GM21576 (cell line): ENCODE results near the gene ZNF600.
"Not testable (repeated sequence)": the region's sequence is repeated elsewhere in the genome, so short reads cannot be mapped to it uniquely, and the experiment has no call there.

Experiments used
- ATAC-seq: cut with Tn5 transposase; IDR thresholded peaks from one replicate; pipeline ENCODE4 v1.9.1; 2021; ENCODE audit warnings: mild to moderate bottlenecking, moderate library complexity; ENCODE audit not compliant: unreplicated experiment

Gene ZNF600

DNA sequence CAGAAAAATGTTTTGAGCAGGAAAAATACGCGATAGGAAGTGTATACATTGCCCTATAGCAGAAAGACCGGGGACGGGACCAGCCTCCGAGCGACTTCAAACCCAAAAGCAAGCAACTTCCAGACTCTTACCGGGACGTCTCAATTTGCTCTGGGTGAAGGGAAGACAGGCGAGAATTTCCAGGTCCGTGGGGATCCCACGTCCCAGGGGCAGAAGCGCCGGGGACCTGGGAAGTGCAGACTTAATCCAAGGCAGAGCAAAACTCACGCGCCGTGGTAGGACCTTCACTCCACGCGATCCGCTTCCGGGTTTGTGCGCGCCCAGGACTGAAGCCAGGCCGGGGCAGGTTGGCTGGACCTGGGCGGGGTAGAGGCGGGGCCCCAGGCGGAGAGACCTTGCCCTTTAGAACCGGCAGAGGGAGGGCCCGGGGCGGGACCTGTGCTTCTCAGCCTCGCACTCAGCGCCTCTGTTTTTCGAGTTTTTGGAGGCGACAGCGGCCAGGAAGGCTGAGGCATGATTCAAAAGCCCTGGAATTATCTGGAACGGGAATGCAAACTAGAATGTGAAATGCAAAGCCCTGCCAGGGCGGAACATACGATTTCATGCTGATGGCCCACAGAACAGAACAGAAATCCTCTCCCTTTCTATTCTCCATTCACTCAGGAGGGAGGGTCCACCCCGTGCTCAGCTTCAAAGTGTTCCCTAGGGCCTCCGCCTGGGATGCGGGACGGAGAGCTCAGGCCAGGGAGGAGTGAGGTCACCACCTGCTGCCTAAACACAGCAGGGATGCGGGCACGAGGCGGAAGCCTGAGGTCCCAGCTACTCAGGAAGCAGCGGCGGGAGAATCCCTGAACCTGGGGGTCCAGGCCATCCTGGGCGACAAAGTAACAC lies at the start of gene ZNF600:
Gene ZNF600, minus strand, starts transcription at position 328 of the 891 bp plus-strand sequence. CDS start 7,903 bp downstream, outside the sequence.
- peak; percentile 79 for ATAC-seq

GRCh38 chr19:52834289-52834688 lies 47.7 kb upstream of the ZNF600 start:
- not testable (repeated sequence) for ATAC-seq

- ATAC-seq: not testable (repeated sequence)
Measured at GRCh38 chr19:52833541-52833940, 47.0 kb upstream of the ZNF600 start.

DNA sequence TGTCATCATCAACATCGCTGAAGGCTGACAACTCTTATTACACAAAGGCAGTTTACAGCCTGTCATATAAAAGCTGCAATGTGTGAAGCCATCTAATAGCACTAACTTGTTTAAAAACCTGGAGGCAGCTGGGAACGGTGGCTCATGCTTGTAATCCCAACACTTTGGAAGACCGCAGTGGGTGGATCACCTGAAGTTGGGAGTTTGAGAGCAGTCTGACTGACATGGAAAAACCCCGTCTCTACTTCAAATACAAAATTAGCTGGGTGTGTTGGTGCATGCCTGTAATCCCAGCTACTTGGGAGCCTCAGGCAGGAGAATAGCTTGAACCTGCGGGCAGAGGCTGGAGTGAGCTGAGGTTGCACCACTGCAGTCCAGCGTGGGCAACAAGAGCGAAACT lies 43.3 kb upstream of the ZNF600 start:
- not testable (repeated sequence) for ATAC-seq

- no peak for ATAC-seq
Measured at GRCh38 chr19:52825765-52826164, 39.2 kb upstream of the ZNF600 start.

GRCh38 chr19:52823676-52824075 lies 37.1 kb upstream of the ZNF600 start:
- no peak for ATAC-seq

- peak; percentile 95 for ATAC-seq
Measured at GRCh38 chr19:52821204-52821960, 34.8 kb upstream of the ZNF600 start, which contains the start of gene ZNF28. ZNF28 (minus strand) TSS chr19:52821633; CDS start chr19:52817958, 3,675 bp downstream.

DNA sequence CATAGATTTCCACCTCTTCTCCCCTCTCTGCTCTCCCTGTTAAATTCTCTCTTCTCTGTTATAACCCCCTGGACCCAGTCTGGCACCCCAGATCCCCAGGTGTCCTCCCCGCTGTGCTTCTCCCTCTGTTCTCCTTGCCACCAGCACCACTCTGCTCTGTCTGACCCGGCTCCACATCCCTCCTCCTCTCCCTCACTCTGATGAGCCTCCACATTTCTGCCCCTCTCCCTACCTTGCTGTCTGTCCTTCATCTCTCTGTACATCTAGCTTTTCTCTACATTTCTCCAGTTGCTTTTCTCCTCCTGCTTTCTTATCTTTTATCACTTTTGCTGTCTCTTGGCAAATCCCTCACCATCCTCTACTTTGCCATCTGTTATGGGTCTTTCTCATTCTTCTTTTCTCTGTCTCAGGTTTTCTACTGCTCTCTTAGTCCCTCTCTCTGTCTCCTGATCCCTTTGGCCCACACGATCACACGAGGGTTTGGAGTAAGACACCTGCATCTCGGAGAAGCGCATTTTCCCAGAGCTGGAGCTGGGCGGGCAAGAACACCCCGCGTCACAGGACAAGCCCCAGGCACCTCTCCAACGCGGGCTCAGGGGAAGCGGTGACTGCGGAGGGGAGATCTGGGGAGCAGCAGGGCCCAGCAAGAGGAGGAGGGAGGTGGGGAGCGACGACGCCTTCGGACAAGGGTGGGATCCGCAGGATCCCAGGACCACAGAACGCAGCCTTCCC lies 34.0 kb upstream of the ZNF600 start:
- ATAC-seq: peak; percentile 28

GRCh38 chr19:52809801-52810200 lies 23.2 kb upstream of the ZNF600 start:
- ATAC-seq: no peak

DNA sequence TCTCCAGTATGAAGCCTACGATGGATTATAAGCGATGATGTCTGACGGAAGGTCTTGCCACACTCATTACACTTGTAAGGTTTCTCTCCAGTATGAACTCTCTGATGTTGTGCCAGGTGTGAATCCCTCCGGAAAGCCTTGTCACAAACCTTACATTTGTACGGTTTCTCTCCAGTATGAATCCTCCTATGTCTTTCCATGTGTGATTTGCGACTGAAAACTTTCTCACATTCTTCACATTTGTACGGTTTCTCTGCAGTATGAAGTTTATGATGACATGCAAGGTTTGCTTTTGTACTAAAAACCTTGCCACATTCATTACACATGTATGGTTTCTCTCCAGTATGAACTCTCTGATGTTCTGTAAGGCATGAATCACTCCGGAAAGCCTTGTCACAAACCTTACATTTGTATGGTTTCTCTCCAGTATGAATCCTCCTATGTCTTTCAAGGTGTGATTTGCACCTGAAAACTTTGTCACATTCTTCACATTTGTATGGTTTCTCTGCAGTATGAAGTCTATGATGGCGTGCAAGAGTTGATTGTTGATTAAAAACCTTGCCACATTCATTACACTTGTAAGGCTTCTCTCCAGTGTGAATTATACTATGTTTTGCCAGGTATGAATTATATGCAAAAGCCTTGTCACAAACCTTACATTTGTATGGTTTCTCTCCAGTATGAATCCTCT lies 13.5 kb upstream of the ZNF600 start:
- ATAC-seq: not testable (repeated sequence)

DNA sequence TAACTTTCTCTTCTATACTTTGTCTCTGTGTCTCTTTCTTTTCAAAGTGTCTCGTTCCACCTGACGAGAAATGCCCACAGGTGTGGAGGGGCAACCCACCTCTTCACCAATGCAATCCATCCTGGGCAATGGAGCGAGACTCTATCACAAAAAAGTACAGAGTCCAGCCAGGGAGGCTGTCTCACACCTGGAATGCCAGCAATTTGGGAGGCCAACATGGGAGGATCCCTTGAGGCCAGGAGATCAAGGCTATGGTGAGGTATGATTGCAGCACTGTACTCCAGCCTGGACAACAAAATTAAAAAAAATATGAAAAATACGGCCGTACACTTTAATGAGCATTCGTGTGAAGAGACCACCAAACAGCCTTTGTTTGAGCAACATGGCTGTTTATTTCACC lies 2.8 kb upstream of the ZNF600 start:
- no peak for ATAC-seq

- peak; percentile 21 for ATAC-seq
Measured at GRCh38 chr19:52786078-52786463, 520 bp downstream of the ZNF600 start.

- ATAC-seq: no peak
Measured at GRCh38 chr19:52785506-52785905, 1.1 kb downstream of the ZNF600 start.

GRCh38 chr19:52782864-52783263 lies 3.7 kb downstream of the ZNF600 start:
- ATAC-seq: not testable (repeated sequence)

DNA sequence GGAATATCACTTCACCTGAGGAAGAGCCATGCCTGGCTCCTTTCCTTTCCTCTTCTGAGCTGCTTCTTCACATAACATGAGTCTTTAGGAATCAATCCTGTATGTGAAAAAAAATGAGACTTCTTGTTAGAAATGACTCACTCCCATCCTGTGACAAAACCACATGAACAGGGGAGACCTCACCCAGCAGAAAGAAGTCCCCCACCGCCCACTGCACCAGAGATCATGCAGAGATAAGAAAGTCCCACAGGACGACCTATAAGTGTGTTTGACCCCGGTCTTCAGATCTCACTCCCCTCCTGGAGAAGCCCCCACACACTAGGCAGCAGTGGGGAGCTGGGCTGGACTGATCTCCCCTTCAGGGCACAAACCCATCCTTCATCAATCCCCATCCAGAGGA lies 7.8 kb downstream of the ZNF600 start:
- ATAC-seq: no peak

DNA sequence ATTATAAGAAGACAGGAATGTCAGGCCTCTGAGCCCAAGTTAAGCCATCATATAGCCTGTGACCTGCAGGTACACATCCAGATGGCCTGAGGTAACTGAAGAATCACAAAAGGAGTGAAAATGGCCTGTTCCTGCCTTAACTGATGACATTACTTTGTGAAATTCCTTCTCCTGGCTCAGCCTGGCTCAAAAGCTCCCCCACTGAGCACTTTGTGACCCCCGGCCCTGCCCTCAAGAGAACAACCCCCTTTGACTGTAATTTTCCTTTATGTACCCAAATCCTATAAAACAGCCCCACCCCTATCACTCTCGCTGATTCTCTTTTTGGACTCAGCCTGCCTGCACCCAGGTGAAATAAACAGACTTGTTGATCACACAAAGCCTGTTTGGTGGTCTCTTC lies 30.1 kb downstream of the ZNF600 start:
- not testable (repeated sequence) for ATAC-seq

GRCh38 chr19:52749780-52750179 lies 36.8 kb downstream of the ZNF600 start:
- no peak for ATAC-seq

- no peak for ATAC-seq
Measured at GRCh38 chr19:52748336-52748950, 38.1 kb downstream of the ZNF600 start.

DNA sequence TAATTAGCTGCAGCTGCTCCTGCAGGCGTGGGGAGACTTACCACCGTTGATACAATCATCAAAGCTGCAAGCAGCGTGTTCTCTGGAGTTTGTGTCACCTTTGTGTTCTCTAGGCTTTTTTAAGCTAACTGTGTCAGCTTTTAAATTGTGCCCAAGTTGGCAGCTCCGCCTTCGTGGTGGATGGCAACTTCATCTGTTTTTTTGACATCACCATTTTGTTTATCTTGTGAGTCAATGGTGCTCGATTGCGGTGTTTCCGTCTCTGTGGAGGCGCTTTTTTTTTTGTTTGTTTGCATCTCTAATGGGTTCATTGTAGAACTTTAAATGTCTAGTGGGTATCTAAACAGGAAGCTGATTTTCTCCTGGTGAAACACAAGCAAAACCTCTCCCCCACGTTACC lies 40.7 kb downstream of the ZNF600 start:
- ATAC-seq: not testable (repeated sequence)

DNA sequence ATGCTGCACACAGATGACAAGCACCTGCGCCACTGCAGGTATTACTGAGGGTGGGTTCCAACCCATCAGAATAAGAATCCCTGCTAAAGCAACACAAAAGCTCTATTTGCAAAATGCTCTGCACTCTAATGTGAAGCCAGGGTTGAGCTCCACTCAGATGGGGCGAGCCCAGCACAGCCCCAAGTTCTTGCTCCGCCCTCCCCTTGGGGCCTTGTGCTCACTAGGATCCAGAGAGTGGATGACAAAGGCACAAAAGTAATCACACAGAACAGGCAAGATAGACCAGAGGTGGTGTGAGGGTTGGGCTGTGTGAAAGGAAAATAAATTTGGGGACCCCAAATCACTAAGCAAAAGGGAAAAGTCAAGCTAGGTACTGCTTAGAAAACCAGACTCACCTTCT lies 43.5 kb downstream of the ZNF600 start:
- no peak for ATAC-seq
